B cell (primary cell): ENCODE measurements around the gene NT5DC3. TPM values are rescaled to one million over a fixed set of nuclear protein-coding genes. Genes with fewer than 3 reads are reported as not detected.
"Not testable (repeated sequence)": the region's sequence is repeated elsewhere in the genome, so short reads cannot be mapped to it uniquely, and the experiment has no call there.

Experiments
- ATAC-seq: fragments of 200-7000 bp; cut with Tn5 transposase; one replicate; pipeline ENCODE4 v1.10.0; 2021; ENCODE audit warnings: low read depth, mild to moderate bottlenecking, moderate number of reproducible peaks, moderate library complexity
- CTCF ChIA-PET: fragments of 350-600 bp; sonication (Branson Sonifier 250); formaldehyde crosslinking; loops from one replicate; lab custom pipeline; 2021; ENCODE audit warnings: antibody characterized with exemption, inconsistent platforms; lab: Charles Lee
- POLR2A ChIA-PET: fragments of 350-600 bp; sonication (Branson Sonifier 250); formaldehyde crosslinking; loops from one replicate; lab custom pipeline; 2021; ENCODE audit warnings: antibody characterized with exemption; lab: Charles Lee
- DNase-seq: peaks from one replicate; pipeline ENCODE4 v3.0.0; 2013
- H2AFZ ChIP-seq: 2 replicates; pipeline ENCODE4 v1.6.1; 2012; ENCODE audit warnings: mild to moderate bottlenecking, low read depth, low read length; ENCODE audit not compliant: insufficient read depth, poor library complexity, severe bottlenecking
- H3K27ac ChIP-seq, 2 donors: 1 replicate in 1 of 2; 2 replicates in 1 of 2; pipeline ENCODE4 v1.5.1; 2012 to 2013; ENCODE audit warnings: low read length in 2 of 2, mild to moderate bottlenecking in 2 of 2, moderate library complexity in 1 of 2
- H3K27me3 ChIP-seq, 4 experiments: fragments of 200-600 bp in 1 of 4; sonication (generic) in 1 of 4; replicated peaks in 1 of 4; 1 replicate in 2 of 4; 2 replicates in 2 of 4; pipeline versions ENCODE4 v1.6.1 to v1.7.0; 2013 to 2016; ENCODE audit warnings: low read length in 3 of 4, mild to moderate bottlenecking in 2 of 4, mixed read lengths in 1 of 4, moderate library complexity in 1 of 4; ENCODE audit not compliant: insufficient read depth in 4 of 4, control insufficient read depth in 3 of 4; ENCODE audit errors: control extremely low read depth in 1 of 4
- H3K36me3 ChIP-seq, 2 experiments: replicated peaks in 1 of 2; 1 replicate in 1 of 2; 2 replicates in 1 of 2; pipeline versions ENCODE4 v1.6.1 to v1.7.1; 2013; ENCODE audit warnings: low read length in 1 of 2; ENCODE audit not compliant: insufficient read depth in 2 of 2, control insufficient read depth in 1 of 2; ENCODE audit errors: control extremely low read depth in 1 of 2, extremely low read depth in 1 of 2
- H3K4me1 ChIP-seq, 2 donors: fragments of 200-600 bp in 1 of 2; sonication (generic) in 1 of 2; 1 replicate in 1 of 2; 2 replicates in 1 of 2; pipeline versions ENCODE4 v1.5.1 to v1.6.1; 2013 to 2017; ENCODE audit warnings: low read length in 2 of 2; ENCODE audit not compliant: control insufficient read depth in 2 of 2, insufficient read depth in 2 of 2
- H3K4me2 ChIP-seq: replicated peaks from 2 replicates; pipeline ENCODE3; 2012; ENCODE audit warnings: mild to moderate bottlenecking, low read depth, low read length; ENCODE audit not compliant: poor library complexity, severe bottlenecking
- H3K4me3 ChIP-seq, 5 experiments: fragments of 200-600 bp in 1 of 5; sonication (generic) in 1 of 5; 1 replicate in 3 of 5; 2 replicates in 2 of 5; pipeline versions ENCODE4 v1.5.1 to v1.7.0; 2011 to 2016; ENCODE audit warnings: low read length in 4 of 5, mild to moderate bottlenecking in 4 of 5, low read depth in 2 of 5, control low read depth in 1 of 5, moderate library complexity in 1 of 5; ENCODE audit not compliant: insufficient read depth in 1 of 5; ENCODE audit errors: control extremely low read depth in 1 of 5, extremely low read depth in 1 of 5
- H3K79me2 ChIP-seq: fragments of 200-600 bp; sonication (generic); one replicate; pipeline ENCODE4 v1.6.0; 2016; ENCODE audit warnings: low read length; ENCODE audit not compliant: control insufficient read depth, insufficient read depth
- H3K9ac ChIP-seq: fragments of 200-600 bp; sonication (generic); 2 replicates; pipeline ENCODE4 v1.6.1; 2017; ENCODE audit warnings: mild to moderate bottlenecking, low read length, moderate library complexity
- H3K9me3 ChIP-seq, 3 donors: one replicate each; pipeline versions ENCODE4 v1.6.1 to v1.7.1; 2013; ENCODE audit warnings: low read length in 2 of 3; ENCODE audit not compliant: control insufficient read depth in 2 of 3, insufficient read depth in 1 of 3; ENCODE audit errors: control extremely low read depth in 1 of 3
- H4K20me1 ChIP-seq: 2 replicates; pipeline ENCODE4 v1.6.0; 2012; ENCODE audit warnings: mild to moderate bottlenecking, low read length; ENCODE audit not compliant: insufficient read depth, control insufficient read depth, poor library complexity, severe bottlenecking
- H3K27ac Mint-ChIP-seq: one replicate; pipeline ENCODE4 v1.8.0; 2021; ENCODE audit warnings: mixed read lengths
- H3K27me3 Mint-ChIP-seq: one replicate; pipeline ENCODE4 v1.8.0; 2021; ENCODE audit warnings: mixed read lengths
- H3K4me1 Mint-ChIP-seq: one replicate; pipeline ENCODE4 v1.8.0; 2021; ENCODE audit warnings: mixed read lengths
- H3K4me3 Mint-ChIP-seq: one replicate; pipeline ENCODE4 v1.8.0; 2021; ENCODE audit warnings: mixed read lengths
- H3K9me3 Mint-ChIP-seq: one replicate; pipeline ENCODE4 v1.8.0; 2022; ENCODE audit warnings: mixed read lengths; ENCODE audit not compliant: insufficient read depth
- EZH2 ChIP-seq: IDR thresholded peaks from 2 replicates; pipeline ENCODE4 v1.6.1; 2012; ENCODE audit warnings: borderline replicate concordance, low read depth, mild to moderate bottlenecking, moderate library complexity, low read length; ENCODE audit not compliant: insufficient read depth, poor library complexity, severe bottlenecking
- WGBS: methylation state at CpG from one replicate; pipeline ENCODE4 v1.1.5; 2013; ENCODE audit warnings: missing lambda C conversion rate; ENCODE audit not compliant: insufficient coverage; 5-methylcytosine and 5-hydroxymethylcytosine counted together
- intact Hi-C: fragments of 100-400 bp; cut with micrococcal nuclease; formaldehyde crosslinking; loops from one replicate; pipeline ENCODE4 v1.10.0; 2022
- polyA plus RNA-seq: library from polyadenylated mRNA; depleted of rRNA; stranded (reverse); fragments of >200 nt; gene quantifications from 2 replicates; pipeline ENCODE4 v1.2.3, GENCODE V29; 2012
- total RNA-seq, 2 donors: library from RNA; stranded (reverse); fragments of 120-200 nt in 1 of 2; gene quantifications; 1 replicate in 1 of 2; 2 replicates in 1 of 2; pipeline versions ENCODE4 v1.2.3 to v1.2.4, GENCODE V29; 2013 to 2022
- TF ChIP-seq, protein P1 (sequence below): fragments of 200-600 bp; IDR thresholded peaks from one replicate; pipeline ENCODE4 v1.8.0; 2022; ENCODE audit warnings: antibody characterized with exemption, mild to moderate bottlenecking

NT5DC3 gene
- total and polyA plus RNA-seq, 2 donors (not counting 1 experiment from before 2014, with no cell fraction given): 4.4 to 10.6 TPM

GRCh38 chr12:103811791-103812190 lies 29.2 kb downstream of the NT5DC3 start:
- no peaks in the 10 kb centered on the region for H3K79me2 ChIP-seq
- H3K9me3 ChIP-seq: no peaks in the 10 kb centered on the region
- H3K27ac ChIP-seq: no peak overlapping the region
- H2AFZ ChIP-seq: no peak overlapping the region
- ChIA-PET CTCF (interaction anchor here (1.1 kb wide), 1 partner anchor 297 kb away, joined by 3 read pairs; no protein-coding TSS in a partner anchor), POLR2A (no interaction called here)
- H3K27me3 ChIP-seq: no peaks in the 10 kb centered on the region
- no peak overlapping the region for H3K4me3 Mint-ChIP-seq
- intact Hi-C loops: no loop called here
- no peaks in the 10 kb centered on the region for H3K9me3 Mint-ChIP-seq
- no CpG with 5 or more reads among the region's 6 CpGs for WGBS
- DNase-seq: no peak
- H3K4me1 ChIP-seq: no peaks in the 10 kb centered on the region
- no peaks in the 10 kb centered on the region for H3K27me3 Mint-ChIP-seq
- no peaks in the 10 kb centered on the region for H4K20me1 ChIP-seq
- H3K27ac Mint-ChIP-seq: no peak overlapping the region
- TF ChIP-seq EZH2: no peak
- TF ChIP-seq, protein P1, sequence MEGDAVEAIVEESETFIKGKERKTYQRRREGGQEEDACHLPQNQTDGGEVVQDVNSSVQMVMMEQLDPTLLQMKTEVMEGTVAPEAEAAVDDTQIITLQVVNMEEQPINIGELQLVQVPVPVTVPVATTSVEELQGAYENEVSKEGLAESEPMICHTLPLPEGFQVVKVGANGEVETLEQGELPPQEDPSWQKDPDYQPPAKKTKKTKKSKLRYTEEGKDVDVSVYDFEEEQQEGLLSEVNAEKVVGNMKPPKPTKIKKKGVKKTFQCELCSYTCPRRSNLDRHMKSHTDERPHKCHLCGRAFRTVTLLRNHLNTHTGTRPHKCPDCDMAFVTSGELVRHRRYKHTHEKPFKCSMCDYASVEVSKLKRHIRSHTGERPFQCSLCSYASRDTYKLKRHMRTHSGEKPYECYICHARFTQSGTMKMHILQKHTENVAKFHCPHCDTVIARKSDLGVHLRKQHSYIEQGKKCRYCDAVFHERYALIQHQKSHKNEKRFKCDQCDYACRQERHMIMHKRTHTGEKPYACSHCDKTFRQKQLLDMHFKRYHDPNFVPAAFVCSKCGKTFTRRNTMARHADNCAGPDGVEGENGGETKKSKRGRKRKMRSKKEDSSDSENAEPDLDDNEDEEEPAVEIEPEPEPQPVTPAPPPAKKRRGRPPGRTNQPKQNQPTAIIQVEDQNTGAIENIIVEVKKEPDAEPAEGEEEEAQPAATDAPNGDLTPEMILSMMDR: no peak
- no peaks in the 10 kb centered on the region for H3K4me1 Mint-ChIP-seq
- H3K4me2 ChIP-seq: no peak overlapping the region
- no peak overlapping the region for H3K4me3 ChIP-seq
- H3K9ac ChIP-seq: no peak overlapping the region
- no peak for ATAC-seq
- peaks cover 7 to 39% of the 10 kb centered on the region in 2 experiments for H3K36me3 ChIP-seq

DNA sequence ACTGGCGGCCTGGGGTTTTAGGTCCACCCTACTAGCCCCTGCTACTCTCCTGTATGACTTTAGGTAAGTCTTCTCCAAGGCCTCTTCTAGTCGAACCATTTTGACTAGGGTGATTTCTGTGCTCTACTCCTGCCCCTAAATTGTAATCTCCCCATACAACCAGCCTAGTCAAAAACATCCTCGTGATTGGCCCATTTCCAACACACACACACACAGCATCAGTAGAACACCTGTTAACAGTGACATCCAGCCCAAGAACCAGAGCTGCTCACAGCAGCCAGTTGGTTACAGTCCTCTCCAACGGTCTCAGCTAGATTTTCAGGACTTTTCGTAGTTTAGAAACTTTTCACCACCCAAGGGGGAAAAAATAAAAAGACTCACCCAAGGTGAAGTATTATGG lies 30.9 kb downstream of the NT5DC3 start:
- POLR2A ChIA-PET: no interaction called here
- WGBS: 95% methylated on average over 2 of the region's 5 CpGs
- TF ChIP-seq, protein P1: no peak
- TF ChIP-seq EZH2: no peak

GRCh38 chr12:103809639-103810038 lies 31.4 kb downstream of the NT5DC3 start:
- H4K20me1 ChIP-seq, H3K79me2 ChIP-seq, H3K9me3 Mint-ChIP-seq, H3K4me1 ChIP-seq, H3K27me3 Mint-ChIP-seq, H3K9ac ChIP-seq, H2AFZ ChIP-seq, POLR2A ChIA-PET, H3K27me3 ChIP-seq, DNase-seq, H3K9me3 ChIP-seq, H3K4me1 Mint-ChIP-seq, CTCF ChIA-PET, H3K27ac ChIP-seq, ATAC-seq, intact Hi-C loops, H3K4me3 Mint-ChIP-seq, H3K4me2 ChIP-seq, H3K27ac Mint-ChIP-seq, H3K4me3 ChIP-seq: not testable (repeated sequence)
- H3K36me3 ChIP-seq: peaks cover 7 to 41% of the 10 kb centered on the region in 2 experiments
- 100% methylated on average over 6 of the region's 7 CpGs for WGBS

More for the DNA sequence above, 30.9 kb downstream of the NT5DC3 start:
- H3K9ac ChIP-seq: no peak overlapping the region
- no peak overlapping the region for H3K27ac Mint-ChIP-seq
- no peak overlapping the region for H2AFZ ChIP-seq
- no peaks in the 10 kb centered on the region for H4K20me1 ChIP-seq
- H3K4me3 Mint-ChIP-seq: no peak overlapping the region
- H3K4me1 Mint-ChIP-seq: no peaks in the 10 kb centered on the region
- no peaks in the 10 kb centered on the region for H3K9me3 Mint-ChIP-seq
- H3K4me3 ChIP-seq: no peak overlapping the region
- intact Hi-C loops: no loop called here
- no peak for ATAC-seq
- H3K4me1 ChIP-seq: no peaks in the 10 kb centered on the region
- H3K9me3 ChIP-seq: no peaks in the 10 kb centered on the region
- peaks cover 7 to 41% of the 10 kb centered on the region in 2 experiments for H3K36me3 ChIP-seq
- H3K27me3 ChIP-seq: no peaks in the 10 kb centered on the region
- no peak for DNase-seq
- H3K79me2 ChIP-seq: no peaks in the 10 kb centered on the region
- H3K27ac ChIP-seq: no peak overlapping the region
- H3K4me2 ChIP-seq: no peak overlapping the region
- CTCF ChIA-PET: no interaction called here
- no peaks in the 10 kb centered on the region for H3K27me3 Mint-ChIP-seq
